Stimulated activated CD4-positive, alpha-beta T cell treated with anti-CD3 and anti-CD28 coated beads, TNF-alpha, amount 100 ng/mL, for 48 hours (primary cell): ENCODE data around the gene SLC66A3.
"Not testable (repeated sequence)": the region's sequence is repeated elsewhere in the genome, so short reads cannot be mapped to it uniquely, and the experiment has no call there.

ENCODE experiments used
- DNase-seq, 3 donors: peaks; one replicate each; pipeline ENCODE4 v3.0.0-alpha.2; 2020; ENCODE audit warnings: low read depth in 3 of 3

The SLC66A3 gene

GRCh38 chr2:11163439-11164317, 8.4 kb downstream of the SLC66A3 start:
- no peak for DNase-seq

GRCh38 chr2:11165046-11165445, 9.8 kb downstream of the SLC66A3 start:
- not testable (repeated sequence) for DNase-seq

DNA sequence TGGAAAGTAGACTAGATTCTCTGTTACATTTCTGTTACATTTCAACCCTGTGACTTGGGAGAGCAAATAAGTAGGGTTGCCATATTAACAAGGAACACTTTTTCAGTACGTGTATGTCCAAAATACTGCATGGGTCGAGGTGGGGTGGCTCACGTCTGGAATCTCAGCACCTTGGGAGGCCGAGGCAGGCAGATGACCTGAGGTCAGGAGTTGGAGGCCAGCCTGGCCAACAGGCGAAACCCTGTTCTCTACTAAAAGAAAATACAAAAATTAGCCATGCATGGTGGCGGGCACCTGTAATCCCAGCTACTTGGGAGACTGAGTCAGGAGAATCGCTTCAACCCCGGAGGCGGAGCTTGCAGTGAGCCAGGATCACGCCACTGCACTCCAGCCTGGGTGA, 11.2 kb downstream of the SLC66A3 start:
- no peak for DNase-seq

DNA sequence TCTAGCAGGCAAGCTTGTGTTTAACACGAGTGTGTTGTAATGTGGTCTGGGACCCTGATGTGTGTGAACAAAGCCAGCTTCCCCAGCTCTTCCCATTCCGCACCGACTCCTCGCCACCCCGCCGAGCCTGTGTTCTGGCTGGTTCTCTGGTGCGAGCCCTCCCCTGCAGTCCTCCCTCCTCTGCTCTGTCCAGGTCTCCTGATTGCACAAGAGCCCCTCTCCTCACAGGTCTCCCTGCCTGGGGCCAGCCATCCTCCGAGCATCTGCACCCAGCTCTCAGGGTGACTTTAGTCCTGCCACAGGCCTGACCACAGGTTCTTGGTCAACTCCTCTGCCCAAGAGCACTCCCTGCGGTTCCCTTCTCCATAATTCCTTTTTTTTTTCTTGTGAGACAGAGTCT, 13.2 kb downstream of the SLC66A3 start:
- no peak for DNase-seq

- DNase-seq: no peak
These were observed 14.1 kb downstream of the SLC66A3 start for GRCh38 chr2:11169333-11169732.

DNA sequence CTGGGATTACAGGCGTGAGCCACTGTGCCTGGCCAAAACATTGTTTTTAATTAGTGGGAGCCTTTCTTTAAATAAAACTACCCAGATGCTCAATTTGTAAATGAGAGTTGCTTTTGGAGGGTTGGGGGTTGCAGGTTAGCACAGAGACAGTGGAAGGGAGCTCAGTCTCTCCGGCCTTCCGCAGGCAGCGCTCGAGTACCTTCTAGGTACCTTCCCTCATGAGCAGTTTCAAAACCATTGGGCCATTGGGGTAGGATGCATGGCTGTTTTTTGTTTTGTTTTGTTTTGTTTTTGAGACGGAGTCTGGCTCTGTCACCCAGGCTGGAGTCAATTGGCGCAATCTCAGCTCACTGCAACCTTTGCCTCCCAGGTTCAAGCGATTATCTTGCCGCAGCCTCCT, 19.0 kb downstream of the SLC66A3 start:
- no peak for DNase-seq

GRCh38 chr2:11175293-11175795, 20.1 kb downstream of the SLC66A3 start:
- DNase-seq: no peak

DNA sequence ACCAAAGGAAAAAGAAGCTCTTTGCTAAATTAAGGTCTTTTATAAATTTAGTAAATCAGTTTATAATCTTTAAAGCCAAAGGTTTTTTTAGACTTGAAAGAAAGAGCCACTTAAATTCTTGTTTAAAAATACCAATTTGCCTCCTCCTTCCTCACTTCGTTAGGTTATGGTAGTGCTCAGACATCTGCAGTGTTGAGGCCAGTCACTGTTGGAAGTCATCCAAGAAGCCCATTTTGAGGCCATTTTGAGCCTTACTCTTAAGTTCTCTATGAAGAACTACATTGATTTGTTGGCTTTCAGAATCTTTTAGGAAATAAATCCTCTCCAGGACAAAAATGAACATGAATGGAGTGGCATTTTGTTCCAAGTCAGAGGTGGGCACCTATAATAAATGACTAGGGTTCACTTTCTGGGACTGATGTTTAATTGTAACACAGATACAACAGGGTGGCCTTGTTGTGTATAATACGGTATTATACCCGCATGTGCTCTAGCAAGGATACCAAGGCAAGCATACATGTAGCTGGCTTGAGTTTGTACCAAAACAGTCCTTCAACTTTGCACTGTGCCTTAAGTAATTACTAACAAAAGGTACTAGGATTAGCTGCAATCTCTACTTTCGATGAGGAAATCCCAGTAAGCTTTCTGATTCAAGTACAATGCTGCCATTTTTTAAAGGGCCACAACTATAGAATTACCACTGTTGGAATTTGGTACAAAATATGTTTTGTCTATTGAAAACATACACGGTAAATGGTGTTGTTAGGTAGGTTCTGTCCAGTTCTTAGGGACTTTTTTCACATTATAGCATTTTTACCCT, 22.8 kb downstream of the SLC66A3 start:
- DNase-seq: no peak

GRCh38 chr2:11179196-11179595, 23.9 kb downstream of the SLC66A3 start:
- DNase-seq: no peak

- DNase-seq: no peak
These were observed 24.6 kb downstream of the SLC66A3 start for GRCh38 chr2:11179899-11180298.

DNA sequence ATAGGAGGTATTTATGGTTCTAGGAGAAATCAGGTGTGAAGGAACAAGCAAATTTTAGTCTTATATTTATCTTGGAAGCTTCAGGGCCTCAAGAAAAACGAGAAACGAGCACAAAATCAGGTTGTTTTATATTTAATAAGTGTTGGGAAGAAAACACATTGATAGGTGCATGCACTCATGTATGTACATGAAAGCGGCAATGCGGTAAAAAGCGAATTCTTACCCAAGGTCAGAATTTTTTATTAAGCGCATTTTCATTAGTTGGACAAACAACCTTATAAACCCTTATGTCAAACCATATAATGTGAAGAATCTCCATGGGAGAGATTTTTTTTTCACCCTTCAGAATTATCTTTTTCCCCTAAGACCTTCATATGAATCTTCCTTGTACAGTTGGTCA, 25.4 kb downstream of the SLC66A3 start:
- no peak for DNase-seq

- DNase-seq: no peak
These were observed 27.7 kb downstream of the SLC66A3 start for GRCh38 chr2:11182951-11183350.

DNA sequence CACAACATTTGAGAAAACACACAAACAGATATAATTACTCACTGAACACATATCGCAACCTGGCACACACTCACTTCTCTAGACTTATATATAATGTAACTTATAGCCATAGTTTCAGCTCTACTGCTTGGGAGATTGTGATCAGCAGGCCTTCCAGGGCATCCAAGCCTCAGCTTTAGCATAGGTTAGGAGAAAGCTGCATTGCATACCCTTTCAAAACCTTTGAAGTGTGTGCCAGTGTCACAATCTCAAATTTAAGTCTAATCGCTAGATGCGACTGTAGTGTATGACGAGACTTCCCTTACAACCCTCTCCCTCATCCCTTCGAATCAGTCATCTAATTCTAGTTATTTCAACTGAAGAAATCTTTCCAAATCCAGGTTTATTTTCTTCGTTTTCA, 30.9 kb downstream of the SLC66A3 start:
- DNase-seq: no peak

GRCh38 chr2:11187083-11187619, 31.9 kb downstream of the SLC66A3 start:
- no peak for DNase-seq

DNA sequence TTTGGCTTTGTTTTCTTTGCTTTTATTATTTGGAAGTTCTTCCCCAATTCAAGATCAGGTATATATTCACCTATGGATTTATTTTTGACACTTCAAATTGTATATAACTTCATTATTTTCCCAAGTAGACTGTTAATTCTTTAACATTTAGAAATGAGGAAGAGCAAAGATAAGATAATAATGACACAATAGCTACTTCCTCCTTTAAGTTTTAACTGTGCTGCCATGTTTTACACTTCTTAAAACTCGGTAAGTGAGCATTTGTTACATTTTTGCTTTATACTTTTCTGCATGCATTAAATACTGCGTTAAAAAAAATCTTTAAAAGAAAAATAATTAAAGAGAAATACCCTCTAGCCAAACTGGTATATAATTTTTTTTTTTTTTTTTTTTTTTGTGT, 32.5 kb downstream of the SLC66A3 start:
- DNase-seq: no peak

GRCh38 chr2:11196246-11196645, 41.0 kb downstream of the SLC66A3 start:
- DNase-seq: no peak

DNA sequence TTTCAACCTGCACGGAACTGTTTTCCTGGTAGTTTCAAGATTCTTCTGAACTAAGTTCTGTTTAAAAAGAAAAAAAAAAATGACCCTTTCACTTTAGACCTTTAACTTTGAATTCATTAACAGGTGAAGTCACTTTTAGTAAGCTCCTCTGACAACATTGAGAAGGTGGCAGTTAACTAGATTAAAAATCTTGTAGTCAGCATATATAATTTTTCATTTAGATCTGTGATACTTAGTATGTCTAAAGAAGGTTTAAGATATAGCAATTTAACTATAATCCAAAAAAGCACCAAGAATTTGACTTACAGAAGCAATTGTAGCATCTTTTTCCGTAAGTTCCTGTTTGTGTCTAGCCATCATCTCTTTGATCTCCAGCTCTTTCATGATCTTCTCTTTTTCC, 45.4 kb downstream of the SLC66A3 start:
- DNase-seq: no peak

GRCh38 chr2:11201969-11202368, 46.7 kb downstream of the SLC66A3 start:
- no peak for DNase-seq

DNA sequence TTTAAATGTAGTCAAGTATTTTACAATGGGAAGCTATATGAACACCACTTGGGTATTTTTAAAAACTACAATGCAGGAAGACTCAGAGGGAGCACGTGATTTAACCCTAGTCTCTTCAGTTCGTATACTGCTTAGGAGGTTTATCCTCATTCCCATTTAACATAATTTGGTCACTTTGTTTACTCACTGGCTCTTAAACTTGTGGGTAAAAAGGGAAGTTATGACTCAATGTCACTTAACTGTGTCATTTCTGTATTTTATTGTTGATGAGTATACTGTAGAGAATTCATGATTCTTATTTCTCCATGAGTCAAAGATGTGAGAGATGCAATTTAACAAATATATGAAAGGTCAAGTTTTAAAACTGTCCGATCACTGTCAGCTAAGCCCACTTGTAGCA, 48.2 kb downstream of the SLC66A3 start:
- no peak for DNase-seq

GRCh38 chr2:11208083-11208482, 52.8 kb downstream of the SLC66A3 start:
- DNase-seq: no peak

- no peak for DNase-seq
These were observed 57.4 kb downstream of the SLC66A3 start for GRCh38 chr2:11212645-11213044.

GRCh38 chr2:11213090-11213638, 57.9 kb downstream of the SLC66A3 start:
- DNase-seq: no peak
